Smooth muscle cell (in vitro differentiated cells): Measurements from ENCODE around the gene PAX2. TPM values are rescaled to one million over a fixed set of nuclear protein-coding genes. Genes with fewer than 3 reads are reported as not detected.

Experiments used
- DNase-seq: peaks from one replicate; lab custom pipeline; 2025; ENCODE audit not compliant: unreplicated experiment; lab: John Stamatoyannopoulos, UW
- H2AFZ ChIP-seq: fragments of 200-600 bp; sonication (generic); 2 replicates; pipeline ENCODE4 v1.6.0; 2016; ENCODE audit warnings: antibody characterized with exemption, low read depth, mild to moderate bottlenecking
- H3F3A ChIP-seq: fragments of 200-600 bp; sonication (generic); 2 replicates; pipeline ENCODE4 v1.6.0; 2017; ENCODE audit warnings: antibody characterized with exemption, low read depth
- H3K27ac ChIP-seq: fragments of 200-600 bp; sonication (generic); 2 replicates; pipeline ENCODE4 v1.5.1; 2016; ENCODE audit warnings: low read depth, mild to moderate bottlenecking
- H3K27me3 ChIP-seq: fragments of 200-600 bp; sonication (generic); 2 replicates; pipeline ENCODE4 v1.6.1; 2016; ENCODE audit warnings: low read depth, mild to moderate bottlenecking
- H3K36me3 ChIP-seq: fragments of 200-600 bp; sonication (generic); 2 replicates; pipeline ENCODE4 v1.5.1; 2016; ENCODE audit warnings: low read depth
- H3K4me1 ChIP-seq: fragments of 200-600 bp; sonication (generic); 2 replicates; pipeline ENCODE4 v1.5.1; 2016; ENCODE audit warnings: low read depth
- H3K4me2 ChIP-seq: fragments of 200-600 bp; sonication (generic); 2 replicates; pipeline ENCODE4 v1.6.0; 2016; ENCODE audit warnings: mild to moderate bottlenecking
- H3K4me3 ChIP-seq: fragments of 200-600 bp; sonication (generic); 2 replicates; pipeline ENCODE4 v1.5.1; 2016; ENCODE audit warnings: mild to moderate bottlenecking
- H3K79me2 ChIP-seq: fragments of 200-600 bp; sonication (generic); 2 replicates; pipeline ENCODE4 v1.6.0; 2016; ENCODE audit warnings: low read depth, mild to moderate bottlenecking
- H3K9ac ChIP-seq: fragments of 200-600 bp; sonication (generic); 2 replicates; pipeline ENCODE4 v1.6.0; 2016; ENCODE audit warnings: low read depth
- H3K9me3 ChIP-seq: fragments of 200-600 bp; sonication (generic); replicated peaks from 2 replicates; pipeline ENCODE4 v1.5.1; 2016; ENCODE audit warnings: low read depth
- H4K20me1 ChIP-seq: fragments of 200-600 bp; sonication (generic); 2 replicates; pipeline ENCODE4 v1.6.0; 2016; ENCODE audit warnings: low read depth
- WGBS: methylation state at CpG from one replicate; pipeline ENCODE4 v1.1.7; 2016; ENCODE audit warnings: low lambda C conversion rate; 5-methylcytosine and 5-hydroxymethylcytosine counted together
- polyA plus RNA-seq: library from polyadenylated mRNA; unstranded; fragments of >200 nt; fragmentation: Nextera tagmentation; extraction: Ambion mirVana; gene quantifications from 2 replicates; pipeline ENCODE4 v1.2.1, GENCODE V29; 2016
- total RNA-seq: library from RNA; depleted of rRNA; stranded (reverse); fragments of >200 nt; gene quantifications from 2 replicates; pipeline ENCODE4 v1.2.3, GENCODE V29; 2014
- TF ChIP-seq, protein P1 (sequence below): fragments of 200-600 bp; sonication (generic); IDR thresholded peaks from 2 replicates; pipeline ENCODE4 v1.5.1; 2017; ENCODE audit warnings: borderline replicate concordance, mild to moderate bottlenecking, antibody characterized with exemption; ENCODE audit not compliant: insufficient read depth, poor library complexity, severe bottlenecking

PAX2 gene
- total and polyA plus RNA-seq, 2 experiments from 2014 or later: not detected

DNA sequence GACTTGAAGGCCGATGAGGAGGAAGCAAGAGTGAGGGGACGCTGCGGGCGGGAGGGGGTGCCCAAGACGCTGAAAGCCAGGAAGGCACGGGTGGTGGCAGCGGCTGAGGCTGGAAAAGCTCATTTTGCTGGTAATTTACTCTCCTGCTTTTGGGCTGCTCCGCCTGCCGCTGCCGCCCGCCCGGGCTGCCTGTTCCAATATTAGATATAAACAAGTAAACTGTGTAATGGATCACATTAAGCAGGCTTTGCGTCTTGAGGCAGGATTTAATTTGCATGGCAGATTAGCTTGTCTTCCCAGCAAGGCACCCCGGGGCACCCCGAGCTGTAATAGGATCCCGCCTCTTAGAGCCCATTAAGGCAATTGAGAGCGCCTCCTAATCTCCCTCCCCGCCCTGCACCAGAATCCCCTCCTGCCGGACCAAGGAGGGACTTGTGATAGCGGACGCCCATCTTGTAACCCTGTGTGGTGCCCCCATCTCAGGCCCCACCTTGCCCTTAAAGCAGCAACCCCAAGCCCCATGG, 121.3 kb downstream of the PAX2 start:
- peaks cover 15% of the 10 kb centered on the region for H3K4me1 ChIP-seq
- H3K9ac ChIP-seq: no peak overlapping the region
- no peak overlapping the region for H2AFZ ChIP-seq
- no peak overlapping the region for H3K27ac ChIP-seq
- H3K36me3 ChIP-seq: no peaks in the 10 kb centered on the region
- H3F3A ChIP-seq: no peaks in the 10 kb centered on the region
- H3K9me3 ChIP-seq: no peaks in the 10 kb centered on the region
- TF ChIP-seq, protein P1, sequence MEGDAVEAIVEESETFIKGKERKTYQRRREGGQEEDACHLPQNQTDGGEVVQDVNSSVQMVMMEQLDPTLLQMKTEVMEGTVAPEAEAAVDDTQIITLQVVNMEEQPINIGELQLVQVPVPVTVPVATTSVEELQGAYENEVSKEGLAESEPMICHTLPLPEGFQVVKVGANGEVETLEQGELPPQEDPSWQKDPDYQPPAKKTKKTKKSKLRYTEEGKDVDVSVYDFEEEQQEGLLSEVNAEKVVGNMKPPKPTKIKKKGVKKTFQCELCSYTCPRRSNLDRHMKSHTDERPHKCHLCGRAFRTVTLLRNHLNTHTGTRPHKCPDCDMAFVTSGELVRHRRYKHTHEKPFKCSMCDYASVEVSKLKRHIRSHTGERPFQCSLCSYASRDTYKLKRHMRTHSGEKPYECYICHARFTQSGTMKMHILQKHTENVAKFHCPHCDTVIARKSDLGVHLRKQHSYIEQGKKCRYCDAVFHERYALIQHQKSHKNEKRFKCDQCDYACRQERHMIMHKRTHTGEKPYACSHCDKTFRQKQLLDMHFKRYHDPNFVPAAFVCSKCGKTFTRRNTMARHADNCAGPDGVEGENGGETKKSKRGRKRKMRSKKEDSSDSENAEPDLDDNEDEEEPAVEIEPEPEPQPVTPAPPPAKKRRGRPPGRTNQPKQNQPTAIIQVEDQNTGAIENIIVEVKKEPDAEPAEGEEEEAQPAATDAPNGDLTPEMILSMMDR: no peak
- H3K79me2 ChIP-seq: no peaks in the 10 kb centered on the region
- H4K20me1 ChIP-seq: no peaks in the 10 kb centered on the region
- H3K4me2 ChIP-seq: peak overlapping the region; percentile 48
- H3K4me3 ChIP-seq: no peak overlapping the region
- peaks cover 44% of the 10 kb centered on the region for H3K27me3 ChIP-seq
- no peak for DNase-seq
- WGBS: 18% methylated on average over 21 of the region's 21 CpGs

DNA sequence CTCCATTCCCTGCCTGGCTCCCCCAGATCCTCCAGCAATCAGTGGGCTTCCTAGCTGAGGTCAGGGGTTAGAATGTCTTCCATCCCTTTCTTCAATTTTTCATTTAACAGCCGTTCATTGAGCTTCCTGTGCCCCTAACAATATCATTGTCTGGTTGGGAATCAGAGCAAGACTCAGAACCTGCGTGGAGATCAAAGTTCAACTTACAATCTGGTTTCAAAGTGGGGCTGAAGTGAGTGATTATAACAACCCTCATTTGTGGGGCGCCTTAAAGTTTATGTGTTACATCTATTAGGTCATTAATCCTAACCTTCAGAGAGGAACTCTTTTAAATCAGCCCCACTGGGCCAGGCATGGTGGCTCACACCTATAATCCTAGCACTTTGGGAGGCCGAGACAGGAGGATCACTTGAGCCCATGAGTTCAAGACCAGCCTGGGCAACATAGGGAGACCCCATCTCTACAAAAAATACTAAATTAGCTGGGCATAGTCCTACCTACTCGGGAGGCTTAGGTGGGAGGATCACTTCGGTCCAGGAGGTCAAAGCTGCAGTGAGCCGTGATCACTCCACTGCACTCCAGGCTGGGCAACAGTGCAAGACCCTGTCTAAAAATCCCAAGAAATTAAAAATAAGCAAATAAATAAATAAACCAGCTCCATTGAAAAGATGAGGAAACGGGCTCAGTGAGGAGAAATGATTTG, 122.0 kb downstream of the PAX2 start:
- WGBS: 87% methylated on average over 8 of the region's 8 CpGs
- Histone ChIP-seq H3K27ac (no peak overlapping the region), H3K4me3 (no peak overlapping the region), H3K27me3 (peaks cover 36% of the 10 kb centered on the region), H4K20me1 (no peaks in the 10 kb centered on the region), H2AFZ (no peak overlapping the region), H3F3A (no peaks in the 10 kb centered on the region), H3K9me3 (no peaks in the 10 kb centered on the region), H3K79me2 (no peaks in the 10 kb centered on the region), H3K4me1 (peaks cover 15% of the 10 kb centered on the region), H3K36me3 (no peaks in the 10 kb centered on the region), H3K4me2 (no peak overlapping the region), H3K9ac (no peak overlapping the region)
- TF ChIP-seq, protein P1: no peak
- DNase-seq: no peak

DNA sequence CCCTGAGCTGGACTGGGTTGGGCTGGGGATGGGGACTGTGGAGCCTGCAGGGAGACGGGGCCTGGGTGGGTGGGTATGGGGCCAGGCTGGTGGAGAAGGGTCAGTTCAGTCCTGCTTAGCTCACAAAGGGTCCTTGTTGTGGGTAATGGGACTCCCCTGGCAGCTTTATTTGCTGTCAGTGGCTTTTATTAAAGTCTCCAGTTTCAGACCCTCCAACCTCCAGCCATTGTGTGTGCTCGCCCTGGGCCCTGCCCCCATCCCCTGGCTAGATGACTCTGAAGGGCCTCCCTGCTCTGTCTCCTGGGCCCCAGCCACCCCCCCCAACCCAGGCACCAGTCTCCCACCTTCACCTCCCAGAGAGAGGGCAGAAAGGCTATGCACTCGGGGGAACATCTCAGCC, 123.0 kb downstream of the PAX2 start:
- Histone ChIP-seq H3K79me2 (no peaks in the 10 kb centered on the region), H3F3A (no peaks in the 10 kb centered on the region), H3K4me2 (no peak overlapping the region), H3K9me3 (no peaks in the 10 kb centered on the region), H3K27ac (no peak overlapping the region), H2AFZ (no peak overlapping the region), H3K9ac (no peak overlapping the region), H3K27me3 (peaks cover 30% of the 10 kb centered on the region), H3K36me3 (no peaks in the 10 kb centered on the region), H4K20me1 (no peaks in the 10 kb centered on the region), H3K4me1 (peaks cover 21% of the 10 kb centered on the region), H3K4me3 (no peak overlapping the region)
- 77% methylated on average over 3 of the region's 3 CpGs for WGBS
- no peak for DNase-seq
- TF ChIP-seq, protein P1: no peak

DNA sequence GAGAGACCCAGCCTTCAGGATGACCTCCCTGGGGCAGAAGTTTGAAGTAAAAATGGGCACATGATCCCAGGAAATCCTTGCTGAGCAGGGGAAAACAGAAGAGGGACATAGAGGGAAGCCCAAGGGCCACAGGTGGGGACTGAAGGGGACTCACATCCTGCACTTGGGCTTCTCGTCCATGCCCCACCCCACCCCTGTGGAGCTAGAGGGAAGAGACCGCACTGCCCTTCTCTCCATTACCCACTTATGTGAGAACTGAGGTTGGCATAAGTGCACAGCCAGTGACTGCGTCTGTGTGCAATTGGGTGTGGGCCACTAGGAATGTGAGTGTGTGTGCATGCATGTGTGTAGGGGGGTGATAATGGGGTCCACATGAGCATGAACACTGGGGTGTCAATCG, 124.0 kb downstream of the PAX2 start:
- no peaks in the 10 kb centered on the region for H3F3A ChIP-seq
- H3K4me3 ChIP-seq: no peak overlapping the region
- TF ChIP-seq, protein P1: no peak
- H3K79me2 ChIP-seq: no peaks in the 10 kb centered on the region
- no peaks in the 10 kb centered on the region for H4K20me1 ChIP-seq
- H3K9ac ChIP-seq: no peak overlapping the region
- H3K27ac ChIP-seq: no peak overlapping the region
- DNase-seq: no peak
- no peaks in the 10 kb centered on the region for H3K9me3 ChIP-seq
- no peak overlapping the region for H2AFZ ChIP-seq
- peaks cover 27% of the 10 kb centered on the region for H3K27me3 ChIP-seq
- no peaks in the 10 kb centered on the region for H3K36me3 ChIP-seq
- peaks cover 27% of the 10 kb centered on the region for H3K4me1 ChIP-seq
- H3K4me2 ChIP-seq: no peak overlapping the region
- 94% methylated on average over 4 of the region's 4 CpGs for WGBS
